ENCODE results near the gene ANKRD2.

DNA sequence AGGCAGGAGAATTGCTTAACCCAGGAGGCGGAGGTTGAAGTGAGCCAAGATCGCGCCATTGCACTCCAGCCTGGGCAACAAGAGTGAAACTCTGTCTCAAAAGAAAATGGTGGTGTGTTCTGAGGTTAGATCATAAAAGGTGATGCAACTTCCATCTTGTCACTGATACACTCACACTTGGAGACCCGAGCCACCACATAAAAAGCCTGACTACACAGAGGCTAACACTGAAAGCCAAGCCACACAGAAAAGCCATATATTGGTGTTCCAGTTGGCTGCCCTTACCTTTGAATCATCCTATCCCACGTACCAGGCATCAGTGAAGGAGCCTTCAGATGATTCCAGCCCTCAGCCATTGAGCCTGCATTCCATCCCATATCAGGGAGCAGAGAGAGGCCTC, 56.7 kb downstream of the ANKRD2 start:
- TF ChIP-seq YY1 (IDR thresholded peaks at IDR 0.05; ENCODE audit: low read depth): no peak
- no peak for TF ChIP-seq FOXM1 (IDR thresholded peaks at IDR 0.05; ENCODE audit: borderline replicate concordance, low read depth)
- TF ChIP-seq EGR1 (IDR thresholded peaks at IDR 0.05): no peak
- TF ChIP-seq, protein P1, sequence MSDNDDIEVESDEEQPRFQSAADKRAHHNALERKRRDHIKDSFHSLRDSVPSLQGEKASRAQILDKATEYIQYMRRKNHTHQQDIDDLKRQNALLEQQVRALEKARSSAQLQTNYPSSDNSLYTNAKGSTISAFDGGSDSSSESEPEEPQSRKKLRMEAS (IDR thresholded peaks at IDR 0.05): no peak
- no peak for TF ChIP-seq TAF1 (IDR thresholded peaks at IDR 0.05; ENCODE audit: low read depth)
- TF ChIP-seq CREB1 (IDR thresholded peaks at IDR 0.05; ENCODE audit: low read depth): no peak
- no peak for TF ChIP-seq NFIC (IDR thresholded peaks at IDR 0.05)
- TF ChIP-seq EP300 (IDR thresholded peaks at IDR 0.05; ENCODE audit: borderline replicate concordance): no peak
- TF ChIP-seq REST (IDR thresholded peaks at IDR 0.05; ENCODE audit: low read depth): no peak
- no peak for TF ChIP-seq TEAD4 (IDR thresholded peaks at IDR 0.05)
- TF ChIP-seq RAD21 (IDR thresholded peaks at IDR 0.05; ENCODE audit: low read depth): no peak
- TF ChIP-seq CEBPB (IDR thresholded peaks at IDR 0.05): no peak

Data from Ishikawa (cell line).